NCI-H1105 treated with DMSO at 0.1 percent for 48 hours (cell line): ENCODE data around the gene FMNL3.

Experiments used
- DNase-seq: peaks from one replicate; lab custom pipeline; 2025; lab: John Stamatoyannopoulos, UW

The FMNL3 gene

GRCh38 chr12:49673446-49674317, 33.5 kb downstream of the FMNL3 start:
- DNase-seq: no peak

GRCh38 chr12:49672301-49673217, 34.6 kb downstream of the FMNL3 start:
- DNase-seq: no peak

GRCh38 chr12:49671031-49671765, 36.0 kb downstream of the FMNL3 start:
- no peak for DNase-seq

- DNase-seq: no peak
Measured at GRCh38 chr12:49669796-49670195, 37.4 kb downstream of the FMNL3 start.

GRCh38 chr12:49667325-49668090, 39.7 kb downstream of the FMNL3 start:
- no peak for DNase-seq

GRCh38 chr12:49666176-49666575, 41.0 kb downstream of the FMNL3 start:
- no peak for DNase-seq

GRCh38 chr12:49665384-49665783, 41.8 kb downstream of the FMNL3 start:
- no peak for DNase-seq

GRCh38 chr12:49664591-49665239, 42.5 kb downstream of the FMNL3 start:
- DNase-seq: no peak

GRCh38 chr12:49664167-49664566, 43.0 kb downstream of the FMNL3 start:
- DNase-seq: no peak

- DNase-seq: no peak
Measured at GRCh38 chr12:49662998-49663843, 44.0 kb downstream of the FMNL3 start.

GRCh38 chr12:49661746-49662145, 45.5 kb downstream of the FMNL3 start:
- DNase-seq: no peak

- DNase-seq: no peak
Measured at GRCh38 chr12:49661191-49661590, 46.0 kb downstream of the FMNL3 start.

- DNase-seq: no peak
Measured at GRCh38 chr12:49659753-49660152, 47.5 kb downstream of the FMNL3 start.

- no peak for DNase-seq
Measured at GRCh38 chr12:49658276-49658675, 48.9 kb downstream of the FMNL3 start.

GRCh38 chr12:49655595-49656236, 51.5 kb downstream of the FMNL3 start:
- DNase-seq: no peak

GRCh38 chr12:49654715-49655114, 52.5 kb downstream of the FMNL3 start:
- DNase-seq: no peak

- DNase-seq: no peak
Measured at GRCh38 chr12:49652921-49653520, 54.2 kb downstream of the FMNL3 start.

GRCh38 chr12:49651855-49652254, 55.4 kb downstream of the FMNL3 start:
- no peak for DNase-seq

GRCh38 chr12:49649892-49650291, 57.3 kb downstream of the FMNL3 start:
- no peak for DNase-seq
